Activated CD8-positive, alpha-beta T cell treated with anti-CD3 and anti-CD28 coated beads, Interleukin-2, amount 10 ng/mL, durations not matched to agents 7 days and 5 days (primary cell): Measurements from ENCODE around the gene CNN3. TPM values are rescaled to one million over a fixed set of nuclear protein-coding genes. Genes with fewer than 3 reads are reported as not detected.
A peak's percentile ranks its signal among the peaks of the same experiment; 100 is the strongest.

Experiments
- ATAC-seq: fragments of 150-1000 bp; cut with Tn5 transposase; one replicate; pipeline ENCODE4 v1.10.0; 2021; ENCODE audit warnings: moderate library complexity
- CTCF ChIA-PET: fragments of 350-600 bp; sonication (Branson Sonifier 250); formaldehyde crosslinking; loops from one replicate; lab custom pipeline; 2021; ENCODE audit warnings: antibody characterized with exemption; lab: Charles Lee
- POLR2A ChIA-PET: fragments of 350-600 bp; sonication (Branson Sonifier 250); formaldehyde crosslinking; loops from one replicate; lab custom pipeline; 2021; ENCODE audit warnings: antibody characterized with exemption; lab: Charles Lee
- DNase-seq: peaks from one replicate; pipeline ENCODE4 v3.0.0-alpha.2; 2020
- H3K27ac Mint-ChIP-seq: one replicate; pipeline ENCODE4 v1.8.0; 2021; ENCODE audit warnings: mild to moderate bottlenecking, mixed read lengths
- H3K27me3 Mint-ChIP-seq: one replicate; pipeline ENCODE4 v1.8.0; 2021; ENCODE audit warnings: low read depth, mixed read lengths
- H3K36me3 Mint-ChIP-seq: one replicate; pipeline ENCODE4 v1.8.0; 2021; ENCODE audit warnings: low read depth, mixed read lengths
- H3K4me1 Mint-ChIP-seq: one replicate; pipeline ENCODE4 v1.8.0; 2021; ENCODE audit warnings: low read depth, mixed read lengths
- H3K4me3 Mint-ChIP-seq: one replicate; pipeline ENCODE4 v1.8.0; 2021; ENCODE audit warnings: mild to moderate bottlenecking, mixed read lengths
- H3K9me3 Mint-ChIP-seq: one replicate; pipeline ENCODE4 v1.8.0; 2022; ENCODE audit warnings: mixed read lengths; ENCODE audit not compliant: insufficient read depth
- total RNA-seq, 2 experiments: library from RNA; stranded (reverse); gene quantifications; one replicate each; pipeline ENCODE4 v1.2.3, GENCODE V29; 2021

The CNN3 gene
- total RNA-seq, 2 experiments from 2014 or later, result 6.1 to 7.2 TPM

DNA sequence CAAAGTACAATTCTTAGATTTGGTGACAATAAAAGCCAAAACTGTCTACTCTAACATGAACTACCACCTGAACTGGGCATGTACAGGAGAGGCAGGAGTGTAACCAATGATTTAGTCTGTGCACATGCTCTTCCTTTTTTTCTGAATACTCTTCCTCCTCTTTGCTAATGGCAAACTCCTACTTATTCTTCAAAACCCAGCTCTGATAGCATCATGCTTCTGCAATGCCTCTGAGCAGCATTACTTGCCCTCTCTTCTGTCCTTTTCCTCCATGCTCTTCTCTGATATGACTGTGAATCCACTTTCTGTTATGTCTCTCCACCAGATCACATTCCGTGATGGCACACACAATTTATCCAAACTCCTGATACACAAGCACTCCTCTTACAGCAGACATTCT is 31.4 kb downstream of the CNN3 start:
- Mint-ChIP-seq H3K9me3 (no peaks in the 10 kb centered on the region), H3K4me3 (no peak overlapping the region), H3K4me1 (no peaks in the 10 kb centered on the region), H3K36me3 (no peaks in the 10 kb centered on the region), H3K27ac (no peak overlapping the region), H3K27me3 (no peaks in the 10 kb centered on the region)
- ATAC-seq (no peak), DNase-seq (no peak)
- POLR2A ChIA-PET, result no interaction called here
- CTCF ChIA-PET, result interaction anchor here (1.2 to 1.3 kb wide), 2 partner anchors 41 to 148 kb away, joined by 3 to 4 read pairs; no protein-coding TSS in a partner anchor

GRCh38 chr1:94894630-94895029 is 32.3 kb downstream of the CNN3 start:
- Mint-ChIP-seq H3K4me3 (no peak overlapping the region), H3K36me3 (no peaks in the 10 kb centered on the region), H3K4me1 (no peaks in the 10 kb centered on the region), H3K27me3 (no peaks in the 10 kb centered on the region), H3K9me3 (no peaks in the 10 kb centered on the region), H3K27ac (no peak overlapping the region)
- DNase-seq, result no peak
- ChIA-PET CTCF (no interaction called here), POLR2A (no interaction called here)
- no peak for ATAC-seq

- no peaks in the 10 kb centered on the region for H3K4me1 Mint-ChIP-seq
- ATAC-seq, result no peak
- H3K27ac Mint-ChIP-seq, result no peak overlapping the region
- no peaks in the 10 kb centered on the region for H3K9me3 Mint-ChIP-seq
- H3K27me3 Mint-ChIP-seq, result no peaks in the 10 kb centered on the region
- H3K36me3 Mint-ChIP-seq, result no peaks in the 10 kb centered on the region
- no peak for DNase-seq
- no peak overlapping the region for H3K4me3 Mint-ChIP-seq
- ChIA-PET CTCF (interaction anchor here (1.0 kb wide), 1 partner anchor 38 kb away, joined by 4 read pairs; no protein-coding TSS in a partner anchor), POLR2A (no interaction called here)
Measured at GRCh38 chr1:94892604-94893254, 34.2 kb downstream of the CNN3 start.

DNA sequence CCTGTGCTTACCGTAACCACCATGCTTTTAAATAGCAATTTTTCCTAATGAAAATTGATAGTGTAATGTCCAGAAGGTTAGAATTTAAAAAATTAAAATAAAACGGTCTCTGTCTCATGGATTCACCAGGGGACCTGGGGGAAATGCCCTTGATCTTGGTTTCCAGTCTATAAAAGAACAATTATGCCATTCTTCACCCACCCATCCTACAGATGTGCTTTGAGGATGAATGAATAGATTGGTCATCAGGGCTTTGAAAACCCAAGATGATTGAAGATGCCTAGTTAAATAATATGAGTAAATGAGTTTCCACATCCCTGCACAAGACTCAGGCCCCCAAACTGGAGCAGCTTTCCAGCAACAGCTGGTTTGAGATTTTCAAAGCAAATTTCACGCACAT is 38.7 kb downstream of the CNN3 start:
- ATAC-seq (no peak), DNase-seq (no peak)
- no peak overlapping the region for H3K27ac Mint-ChIP-seq
- CTCF ChIA-PET, result no interaction called here
- H3K9me3 Mint-ChIP-seq, result no peaks in the 10 kb centered on the region
- POLR2A ChIA-PET, result no interaction called here
- H3K4me1 Mint-ChIP-seq, result peaks cover 7% of the 10 kb centered on the region
- H3K4me3 Mint-ChIP-seq, result no peak overlapping the region
- H3K36me3 Mint-ChIP-seq, result no peaks in the 10 kb centered on the region
- H3K27me3 Mint-ChIP-seq, result no peaks in the 10 kb centered on the region

- ChIA-PET CTCF (no interaction called here), POLR2A (no interaction called here)
- DNase-seq (no peak), ATAC-seq (no peak)
- Mint-ChIP-seq H3K4me3 (no peak overlapping the region), H3K27ac (no peak overlapping the region), H3K9me3 (no peaks in the 10 kb centered on the region), H3K27me3 (no peaks in the 10 kb centered on the region), H3K4me1 (peaks cover 12% of the 10 kb centered on the region), H3K36me3 (peaks cover 3% of the 10 kb centered on the region)
Measured at GRCh38 chr1:94887603-94888171, 39.2 kb downstream of the CNN3 start.

DNA sequence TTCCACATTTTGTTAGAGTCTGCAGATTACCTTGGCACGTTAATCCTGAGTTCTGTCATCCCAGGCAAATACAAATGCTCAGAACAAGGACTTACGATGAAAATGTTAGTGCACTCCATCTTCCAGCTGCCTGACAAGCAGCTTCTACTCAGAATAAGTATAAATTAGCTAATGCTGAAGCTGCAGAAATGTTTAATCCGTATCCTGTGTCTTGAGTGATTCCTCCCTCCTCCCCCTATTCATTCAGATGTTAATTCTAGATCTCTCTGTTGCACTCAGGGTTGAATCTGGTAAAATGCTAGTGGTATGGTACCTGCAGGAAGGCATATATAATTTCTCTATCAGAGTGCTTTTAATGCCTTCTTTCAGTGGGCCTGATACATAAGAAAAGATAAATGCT is 39.8 kb downstream of the CNN3 start:
- Mint-ChIP-seq H3K4me3 (no peak overlapping the region), H3K4me1 (peaks cover 12% of the 10 kb centered on the region), H3K36me3 (peaks cover 4% of the 10 kb centered on the region), H3K27ac (no peak overlapping the region), H3K27me3 (no peaks in the 10 kb centered on the region), H3K9me3 (no peaks in the 10 kb centered on the region)
- DNase-seq (no peak), ATAC-seq (no peak)
- CTCF ChIA-PET, result no interaction called here
- POLR2A ChIA-PET, result no interaction called here

DNA sequence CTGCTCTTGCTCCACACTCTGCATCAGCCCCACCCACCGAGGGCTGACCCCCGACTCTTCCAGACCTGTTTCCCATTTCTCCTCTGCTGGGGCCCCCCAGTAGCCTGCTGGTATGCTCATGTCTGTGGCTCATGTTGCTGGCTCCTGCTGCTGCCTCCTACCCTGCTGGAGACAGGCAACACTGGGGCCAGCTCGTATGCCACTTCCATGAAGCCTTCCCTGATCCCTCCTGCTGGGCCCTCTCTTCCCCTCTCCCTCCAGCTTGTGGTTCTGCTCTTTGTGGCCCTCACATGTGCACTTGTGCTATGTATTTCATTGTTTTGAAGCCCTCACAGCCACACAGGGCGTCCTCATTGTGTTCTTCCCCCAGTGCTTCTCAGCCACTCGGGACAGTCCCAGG is 40.5 kb downstream of the CNN3 start:
- Mint-ChIP-seq H3K27me3 (no peaks in the 10 kb centered on the region), H3K4me3 (no peak overlapping the region), H3K27ac (no peak overlapping the region), H3K4me1 (peaks cover 12% of the 10 kb centered on the region), H3K36me3 (peaks cover 4% of the 10 kb centered on the region), H3K9me3 (no peaks in the 10 kb centered on the region)
- ChIA-PET CTCF (no interaction called here), POLR2A (no interaction called here)
- ATAC-seq (no peak), DNase-seq (no peak)

DNA sequence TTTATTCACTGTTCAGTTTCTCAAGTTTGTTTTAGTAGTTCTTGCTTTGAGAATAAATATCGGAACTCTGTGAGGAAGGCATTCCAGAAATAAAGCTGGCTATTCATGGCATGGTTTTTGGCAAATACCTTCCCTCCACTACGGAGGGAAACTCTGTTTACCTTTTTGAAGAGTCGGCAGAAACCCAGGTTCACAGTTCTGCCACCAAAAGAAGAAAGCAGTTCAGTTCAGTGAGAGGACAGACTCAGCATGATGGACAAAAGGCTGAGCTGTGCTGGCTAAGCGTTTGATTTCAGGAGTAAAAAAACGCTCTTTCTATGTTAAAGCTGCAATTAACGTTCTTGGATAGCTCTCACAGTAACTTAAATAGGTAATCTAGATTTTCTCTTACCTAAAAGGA is 42.4 kb downstream of the CNN3 start:
- ATAC-seq (no peak), DNase-seq (no peak)
- CTCF ChIA-PET, result interaction anchor here (1.5 kb wide), 1 partner anchor 13 kb away, joined by 3 read pairs; no protein-coding TSS in a partner anchor
- Mint-ChIP-seq H3K27me3 (no peaks in the 10 kb centered on the region), H3K4me3 (no peak overlapping the region), H3K27ac (no peak overlapping the region), H3K9me3 (no peaks in the 10 kb centered on the region), H3K4me1 (peaks cover 12% of the 10 kb centered on the region), H3K36me3 (peaks cover 4% of the 10 kb centered on the region)
- POLR2A ChIA-PET, result no interaction called here

DNA sequence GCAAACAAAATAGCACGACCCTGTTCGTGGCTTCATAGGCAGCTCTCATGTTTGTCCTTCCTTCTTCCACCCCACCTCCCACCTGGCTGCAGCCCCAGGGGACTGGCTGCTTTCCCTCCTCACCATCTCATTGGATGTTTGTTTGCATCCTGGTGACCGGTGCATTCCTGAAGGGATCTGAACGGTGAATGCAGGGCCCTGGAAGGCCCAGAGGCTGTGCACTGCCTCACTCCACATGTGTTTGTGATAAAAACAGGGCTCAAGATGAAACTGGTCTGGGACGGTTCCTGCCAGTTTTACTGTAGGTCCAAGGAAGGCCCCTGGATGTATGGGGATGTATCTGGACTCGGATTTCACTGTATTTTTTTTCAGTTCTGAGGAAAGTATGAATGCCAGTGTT is 42.8 kb downstream of the CNN3 start:
- Mint-ChIP-seq H3K27me3 (no peaks in the 10 kb centered on the region), H3K36me3 (peaks cover 4% of the 10 kb centered on the region), H3K9me3 (no peaks in the 10 kb centered on the region), H3K27ac (no peak overlapping the region), H3K4me3 (no peak overlapping the region), H3K4me1 (peaks cover 12% of the 10 kb centered on the region)
- ChIA-PET POLR2A (no interaction called here), CTCF (interaction anchor here (1.5 kb wide), 1 partner anchor 14 kb away, joined by 3 read pairs; no protein-coding TSS in a partner anchor)
- no peak for DNase-seq
- no peak for ATAC-seq

DNA sequence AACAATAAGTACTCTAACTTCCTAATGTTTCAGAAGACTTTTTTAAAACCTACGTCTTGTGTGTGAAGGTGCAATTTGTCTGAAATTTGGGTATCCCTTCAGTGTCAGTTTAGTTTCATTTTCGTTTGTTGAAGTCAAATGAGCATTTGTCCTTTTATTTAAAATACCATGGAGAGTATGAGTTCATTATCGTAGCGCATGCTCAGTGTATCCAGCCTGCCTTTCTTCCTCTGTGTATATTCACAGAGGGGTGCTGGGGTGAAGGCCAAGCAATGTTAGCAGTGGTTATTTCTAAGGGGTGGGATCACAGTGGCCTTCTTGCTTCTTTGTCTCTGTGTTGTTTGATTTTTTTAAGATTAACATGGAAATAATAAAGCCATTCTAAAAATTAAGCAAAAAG is 43.2 kb downstream of the CNN3 start:
- CTCF ChIA-PET, result interaction anchor here (1.5 kb wide), 1 partner anchor 14 kb away, joined by 3 read pairs; no protein-coding TSS in a partner anchor

DNA sequence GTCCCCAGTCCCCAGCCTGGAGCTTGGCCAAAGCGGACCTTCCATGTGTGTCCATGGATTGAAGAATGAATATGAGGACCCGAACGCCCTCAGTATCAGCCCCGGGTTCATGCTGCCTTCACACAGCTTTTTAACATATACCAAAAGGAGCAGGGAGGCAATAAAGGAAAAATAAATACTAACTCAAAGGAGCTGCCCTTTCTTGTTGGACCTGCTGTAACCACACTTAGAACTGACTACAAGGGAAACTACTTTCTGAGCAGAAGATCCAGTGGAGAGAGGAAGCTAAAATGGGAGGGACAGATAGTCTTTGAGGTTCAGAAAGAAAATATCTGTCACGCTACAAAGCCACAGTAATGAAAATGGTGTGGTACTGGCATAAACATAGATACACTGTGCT is 48.6 kb downstream of the CNN3 start:
- ChIA-PET POLR2A (no interaction called here), CTCF (interaction anchor here (1.0 kb wide), 1 partner anchor 163 kb away, joined by 3 read pairs; no protein-coding TSS in a partner anchor)
- Mint-ChIP-seq H3K36me3 (peaks cover 4% of the 10 kb centered on the region), H3K4me1 (peaks cover 18% of the 10 kb centered on the region), H3K27ac (no peak overlapping the region), H3K27me3 (no peaks in the 10 kb centered on the region), H3K9me3 (no peaks in the 10 kb centered on the region), H3K4me3 (no peak overlapping the region)
- ATAC-seq (no peak), DNase-seq (no peak)

More for the DNA sequence above, 43.2 kb downstream of the CNN3 start:
- DNase-seq (peak; percentile 36), ATAC-seq (peak; percentile 78)
- no peaks in the 10 kb centered on the region for H3K27me3 Mint-ChIP-seq
- POLR2A ChIA-PET, result no interaction called here
- H3K27ac Mint-ChIP-seq, result peak overlapping the region; percentile 74
- no peaks in the 10 kb centered on the region for H3K9me3 Mint-ChIP-seq
- peak overlapping the region; percentile 11 for H3K4me3 Mint-ChIP-seq
- peaks cover 12% of the 10 kb centered on the region for H3K4me1 Mint-ChIP-seq
- H3K36me3 Mint-ChIP-seq, result peaks cover 4% of the 10 kb centered on the region

DNA sequence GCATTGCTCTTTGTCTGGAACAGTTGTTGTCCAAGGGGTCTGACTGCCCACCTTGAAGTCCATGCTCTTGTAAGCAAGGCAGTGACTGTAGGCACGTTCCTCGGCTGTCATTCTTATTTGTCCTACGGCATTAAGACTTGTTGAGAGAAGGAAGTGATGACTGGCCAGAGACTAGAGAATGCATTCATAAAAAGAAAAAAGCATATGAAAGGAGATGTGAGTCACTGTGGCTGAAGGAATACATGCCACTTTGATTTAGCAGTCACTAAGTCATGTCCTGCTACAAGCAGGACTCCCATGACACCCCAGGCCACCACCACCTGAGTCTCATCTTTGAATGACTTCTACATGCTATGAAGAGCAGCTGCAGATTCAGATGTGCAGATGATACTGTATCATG is 50.5 kb downstream of the CNN3 start:
- ATAC-seq (no peak), DNase-seq (no peak)
- no peak overlapping the region for H3K27ac Mint-ChIP-seq
- H3K4me1 Mint-ChIP-seq, result peaks cover 11% of the 10 kb centered on the region
- ChIA-PET CTCF (interaction anchor here (1.7 kb wide), 1 partner anchor 22 kb away, joined by 4 read pairs; no protein-coding TSS in a partner anchor), POLR2A (no interaction called here)
- no peak overlapping the region for H3K4me3 Mint-ChIP-seq
- H3K27me3 Mint-ChIP-seq, result no peaks in the 10 kb centered on the region
- no peaks in the 10 kb centered on the region for H3K36me3 Mint-ChIP-seq
- H3K9me3 Mint-ChIP-seq, result no peaks in the 10 kb centered on the region
